ENCODE results near the gene OTUB2.

DNA sequence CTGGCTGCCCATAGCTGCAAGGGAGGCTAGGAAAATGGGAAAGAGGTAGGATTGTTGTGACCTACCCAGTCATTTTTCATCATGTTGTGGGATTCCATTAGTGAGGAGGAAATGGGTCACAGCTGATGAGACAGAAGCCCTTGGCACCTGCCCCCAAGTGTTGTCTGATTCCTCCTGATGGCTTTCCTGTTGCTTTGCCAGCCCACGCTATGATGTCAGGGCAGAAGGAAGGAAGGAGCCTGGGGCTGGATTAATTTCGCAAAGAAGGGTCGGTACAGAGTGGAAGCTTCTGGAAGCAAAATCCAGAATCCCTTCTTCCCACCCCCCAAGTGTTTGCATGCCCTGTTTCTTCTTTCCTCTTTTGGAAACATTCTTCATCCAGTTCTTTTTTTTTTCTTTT, 8.7 kb downstream of the OTUB2 start:
- no peak for TF ChIP-seq EP300 (IDR thresholded peaks at IDR 0.05)
- TF ChIP-seq, protein P1, sequence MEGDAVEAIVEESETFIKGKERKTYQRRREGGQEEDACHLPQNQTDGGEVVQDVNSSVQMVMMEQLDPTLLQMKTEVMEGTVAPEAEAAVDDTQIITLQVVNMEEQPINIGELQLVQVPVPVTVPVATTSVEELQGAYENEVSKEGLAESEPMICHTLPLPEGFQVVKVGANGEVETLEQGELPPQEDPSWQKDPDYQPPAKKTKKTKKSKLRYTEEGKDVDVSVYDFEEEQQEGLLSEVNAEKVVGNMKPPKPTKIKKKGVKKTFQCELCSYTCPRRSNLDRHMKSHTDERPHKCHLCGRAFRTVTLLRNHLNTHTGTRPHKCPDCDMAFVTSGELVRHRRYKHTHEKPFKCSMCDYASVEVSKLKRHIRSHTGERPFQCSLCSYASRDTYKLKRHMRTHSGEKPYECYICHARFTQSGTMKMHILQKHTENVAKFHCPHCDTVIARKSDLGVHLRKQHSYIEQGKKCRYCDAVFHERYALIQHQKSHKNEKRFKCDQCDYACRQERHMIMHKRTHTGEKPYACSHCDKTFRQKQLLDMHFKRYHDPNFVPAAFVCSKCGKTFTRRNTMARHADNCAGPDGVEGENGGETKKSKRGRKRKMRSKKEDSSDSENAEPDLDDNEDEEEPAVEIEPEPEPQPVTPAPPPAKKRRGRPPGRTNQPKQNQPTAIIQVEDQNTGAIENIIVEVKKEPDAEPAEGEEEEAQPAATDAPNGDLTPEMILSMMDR (IDR thresholded peaks at IDR 0.05) = no peak
